Measurements from ENCODE around the gene IFT74.

IFT74 gene

GRCh38 chr9:27094640-27095298 lies 138.6 kb downstream of the IFT74 start:
- Histone ChIP-seq H3K27ac (no peak overlapping the region), H3K4me3 (no peak overlapping the region), H3K36me3 (ENCODE audit: insufficient read depth, low read length) (no peaks in the 10 kb centered on the region), H3K9ac (ENCODE audit: insufficient read length) (no peak overlapping the region), H3K9me3 (ENCODE audit: low read depth, low read length) (no peaks in the 10 kb centered on the region)
- no peak for DNase-seq (ENCODE audit: low read depth, low spot score)
- TF ChIP-seq FOXP2 (optimal IDR thresholded peaks at IDR 0.05; ENCODE audit: control extremely low read depth, extremely low read length, insufficient read depth) (no peak), EZH2 (IDR thresholded peaks at IDR 0.05) (no peak), POLR2AphosphoS5 (IDR thresholded peaks at IDR 0.05; ENCODE audit: borderline replicate concordance, low read depth, low read length) (no peak)

- no peak for DNase-seq (ENCODE audit: low read depth, low spot score)
- TF ChIP-seq POLR2AphosphoS5 (IDR thresholded peaks at IDR 0.05; ENCODE audit: borderline replicate concordance, low read depth, low read length) (no peak), EZH2 (IDR thresholded peaks at IDR 0.05) (no peak), FOXP2 (optimal IDR thresholded peaks at IDR 0.05; ENCODE audit: control extremely low read depth, extremely low read length, insufficient read depth) (no peak)
- no peaks in the 10 kb centered on the region for H3K36me3 ChIP-seq (ENCODE audit: insufficient read depth, low read length)
Measured at GRCh38 chr9:27107241-27107640, 151.0 kb downstream of the IFT74 start.

DNA sequence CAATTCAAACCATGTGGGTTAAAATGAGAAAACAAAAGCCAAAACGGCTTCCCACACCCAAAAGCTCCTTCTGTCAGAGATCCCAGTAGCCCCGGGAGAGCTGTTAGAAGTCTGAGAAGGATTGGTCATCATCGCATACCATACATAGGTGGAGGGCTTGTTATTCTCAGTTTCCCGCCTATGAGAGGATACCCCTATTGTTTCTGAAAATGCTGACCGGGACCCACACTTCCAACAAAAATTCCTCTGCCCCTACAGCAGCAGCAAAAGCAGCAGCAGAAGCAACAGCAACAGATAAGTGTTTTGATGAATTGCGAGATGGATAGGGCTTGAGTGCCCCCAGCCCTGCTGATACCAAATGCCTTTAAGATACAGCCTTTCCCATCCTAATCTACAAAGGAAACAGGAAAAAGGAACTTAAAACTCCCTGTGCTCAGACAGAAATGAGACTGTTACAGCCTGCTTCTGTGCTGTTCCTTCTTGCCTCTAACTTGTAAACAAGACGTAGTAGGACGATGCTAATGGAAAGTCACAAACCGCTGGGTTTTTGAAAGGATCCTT lies 152.8 kb downstream of the IFT74 start, which contains the start of gene TEK:
Gene TEK (plus strand): TSS at position 245 of the 561 bp plus-strand sequence. CDS start 366 bp downstream, outside the sequence.
- DNase-seq (ENCODE audit: low read depth, low spot score), result no peak
- H3K9me3 ChIP-seq (ENCODE audit: low read depth, low read length), result no peaks in the 10 kb centered on the region
- TF ChIP-seq EZH2 (IDR thresholded peaks at IDR 0.05) (no peak), POLR2AphosphoS5 (IDR thresholded peaks at IDR 0.05; ENCODE audit: borderline replicate concordance, low read depth, low read length) (no peak), FOXP2 (optimal IDR thresholded peaks at IDR 0.05; ENCODE audit: control extremely low read depth, extremely low read length, insufficient read depth) (no peak)
- H3K36me3 ChIP-seq (ENCODE audit: insufficient read depth, low read length), result no peaks in the 10 kb centered on the region
- no peak within 1 kb of the TSS for H3K27ac ChIP-seq
- no peak within 1 kb of the TSS for H3K9ac ChIP-seq (ENCODE audit: insufficient read length)
- no peak within 1 kb of the TSS for H3K4me3 ChIP-seq

More at GRCh38 chr9:27107241-27107640, 151.0 kb downstream of the IFT74 start:
- Histone ChIP-seq H3K9me3 (ENCODE audit: low read depth, low read length) (no peaks in the 10 kb centered on the region), H3K9ac (ENCODE audit: insufficient read length) (no peak overlapping the region), H3K4me3 (no peak overlapping the region), H3K27ac (no peak overlapping the region)

GRCh38 chr9:27109621-27110020 lies 153.4 kb downstream of the IFT74 start:
- Histone ChIP-seq H3K9ac (ENCODE audit: insufficient read length) (no peak overlapping the region), H3K27ac (no peak overlapping the region), H3K36me3 (ENCODE audit: insufficient read depth, low read length) (no peaks in the 10 kb centered on the region), H3K4me3 (no peak overlapping the region), H3K9me3 (ENCODE audit: low read depth, low read length) (no peaks in the 10 kb centered on the region)
- no peak for DNase-seq (ENCODE audit: low read depth, low spot score)
- TF ChIP-seq FOXP2 (optimal IDR thresholded peaks at IDR 0.05; ENCODE audit: control extremely low read depth, extremely low read length, insufficient read depth), result no peak
- no peak for TF ChIP-seq POLR2AphosphoS5 (IDR thresholded peaks at IDR 0.05; ENCODE audit: borderline replicate concordance, low read depth, low read length)
- no peak for TF ChIP-seq EZH2 (IDR thresholded peaks at IDR 0.05)

DNA sequence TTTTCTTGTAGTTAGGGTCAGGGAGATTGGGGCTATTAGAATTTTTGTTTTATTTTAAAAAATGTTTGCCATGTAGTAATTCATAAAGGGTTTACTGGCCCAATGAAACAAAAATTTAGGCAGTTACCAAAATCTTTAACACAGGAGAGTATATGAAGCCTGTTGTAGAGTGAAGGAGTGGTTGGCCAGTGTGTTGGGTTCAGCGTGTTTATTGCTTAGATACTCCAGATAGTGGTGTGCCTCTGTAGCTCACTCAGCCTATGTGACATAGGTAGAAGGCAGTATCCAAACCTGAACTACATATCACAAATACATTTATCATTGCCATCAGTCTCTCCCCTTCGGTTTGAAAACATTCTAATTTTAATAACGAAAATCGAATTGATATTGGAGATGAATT lies 154.0 kb downstream of the IFT74 start:
- H3K4me3 ChIP-seq, result no peak overlapping the region
- no peak overlapping the region for H3K9ac ChIP-seq (ENCODE audit: insufficient read length)

DNA sequence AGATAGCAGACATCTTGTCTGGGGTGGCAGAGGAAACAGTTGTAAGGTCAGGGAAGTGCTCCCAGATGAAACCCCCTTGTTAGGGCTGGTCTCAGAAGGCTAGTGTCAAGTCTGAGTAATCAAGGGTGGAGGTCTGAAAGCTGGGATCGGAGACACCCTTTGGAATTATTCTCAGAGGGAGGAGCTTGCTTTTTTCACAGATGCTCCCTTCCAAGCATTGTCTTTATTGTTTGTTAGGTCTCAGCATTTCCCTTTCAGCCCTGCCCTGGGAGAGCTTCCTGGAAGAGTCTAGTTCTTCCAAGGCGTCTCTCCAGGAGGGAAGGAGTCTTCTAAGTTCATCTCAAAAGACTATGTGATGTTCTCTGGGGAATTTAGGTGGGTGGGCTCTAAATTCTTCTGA lies 156.0 kb downstream of the IFT74 start:
- no peaks in the 10 kb centered on the region for H3K9me3 ChIP-seq (ENCODE audit: low read depth, low read length)
- DNase-seq (ENCODE audit: low read depth, low spot score), result no peak
- no peak overlapping the region for H3K4me3 ChIP-seq
- no peaks in the 10 kb centered on the region for H3K36me3 ChIP-seq (ENCODE audit: insufficient read depth, low read length)
- no peak overlapping the region for H3K9ac ChIP-seq (ENCODE audit: insufficient read length)
- no peak overlapping the region for H3K27ac ChIP-seq
- TF ChIP-seq EZH2 (IDR thresholded peaks at IDR 0.05), result no peak
- no peak for TF ChIP-seq POLR2AphosphoS5 (IDR thresholded peaks at IDR 0.05; ENCODE audit: borderline replicate concordance, low read depth, low read length)
- TF ChIP-seq FOXP2 (optimal IDR thresholded peaks at IDR 0.05; ENCODE audit: control extremely low read depth, extremely low read length, insufficient read depth), result no peak

More for the DNA sequence above, 154.0 kb downstream of the IFT74 start:
- DNase-seq (ENCODE audit: low read depth, low spot score), result no peak
- Histone ChIP-seq H3K36me3 (ENCODE audit: insufficient read depth, low read length) (no peaks in the 10 kb centered on the region), H3K9me3 (ENCODE audit: low read depth, low read length) (no peaks in the 10 kb centered on the region), H3K27ac (no peak overlapping the region)
- no peak for TF ChIP-seq FOXP2 (optimal IDR thresholded peaks at IDR 0.05; ENCODE audit: control extremely low read depth, extremely low read length, insufficient read depth)
- TF ChIP-seq EZH2 (IDR thresholded peaks at IDR 0.05), result no peak
- TF ChIP-seq POLR2AphosphoS5 (IDR thresholded peaks at IDR 0.05; ENCODE audit: borderline replicate concordance, low read depth, low read length), result no peak
